Tibial nerve (tissue), 4 donors: ENCODE data around the gene OTUD7B. TPM values are rescaled to one million over a fixed set of nuclear protein-coding genes. Genes with fewer than 3 reads are reported as not detected.

ENCODE experiments used
- DNase-seq, 2 donors: peaks; one replicate each; pipeline ENCODE4 v3.0.0-alpha.2; 2019; ENCODE audit warnings: low spot score in 2 of 2
- H3K27ac ChIP-seq, 4 donors: fragments of 200-600 bp; sonication (generic) in 3 of 4; one replicate each; pipeline ENCODE4 v1.5.1; 2017 to 2019; ENCODE audit warnings: mild to moderate bottlenecking in 1 of 4
- H3K27me3 ChIP-seq, 2 donors: fragments of 200-600 bp; sonication (generic) in 1 of 2; one replicate each; pipeline versions ENCODE4 v1.5.1 to v1.6.0; 2017 to 2019
- H3K36me3 ChIP-seq, 3 donors: fragments of 200-600 bp; sonication (generic); one replicate each; pipeline ENCODE4 v1.5.1; 2018 to 2019
- H3K4me1 ChIP-seq, 4 donors: fragments of 200-600 bp; sonication (generic) in 3 of 4; one replicate each; pipeline ENCODE4 v1.5.1; 2017 to 2019
- H3K4me3 ChIP-seq, 4 donors: fragments of 200-600 bp; sonication (generic) in 3 of 4; one replicate each; pipeline ENCODE4 v1.5.1; 2017 to 2019; ENCODE audit warnings: mild to moderate bottlenecking in 1 of 4, moderate library complexity in 1 of 4
- H3K9me3 ChIP-seq, 4 donors: fragments of 200-600 bp; sonication (generic) in 3 of 4; one replicate each; pipeline ENCODE4 v1.5.1; 2017 to 2019
- CTCF ChIP-seq, 5 experiments: fragments of 200-600 bp in 3 of 5; fragments of 450-650 bp in 2 of 5; sonication (generic) in 3 of 5; IDR thresholded peaks; one replicate each; pipeline ENCODE4 v1.5.1; 2016 to 2019; ENCODE audit warnings: antibody characterized with exemption in 5 of 5, mild to moderate bottlenecking in 3 of 5, moderate library complexity in 2 of 5
- EP300 ChIP-seq, 2 donors: sonication (generic); formaldehyde crosslinking; IDR thresholded peaks; one replicate each; pipeline ENCODE4 v1.6.1; 2017; ENCODE audit warnings: antibody characterized with exemption in 2 of 2, mild to moderate bottlenecking in 1 of 2
- POLR2A ChIP-seq, 2 donors: fragments of 450-650 bp; IDR thresholded peaks; one replicate each; pipeline ENCODE4 v1.6.1; 2017; ENCODE audit warnings: antibody characterized with exemption in 2 of 2, mild to moderate bottlenecking in 2 of 2, moderate library complexity in 2 of 2
- WGBS, 2 donors: methylation state at CpG; one replicate each; pipeline ENCODE4 v1.1.5; 2018; 5-methylcytosine and 5-hydroxymethylcytosine counted together
- total RNA-seq, 4 donors: library from RNA; depleted of rRNA; stranded (reverse); fragments of >200 nt; gene quantifications; one replicate each; pipeline ENCODE4 v1.1.0, GENCODE V29; 2016

OTUD7B gene
- total RNA-seq, 4 donors from 2014 or later, result 54.3 to 84.6 (median 80.1) TPM

DNA sequence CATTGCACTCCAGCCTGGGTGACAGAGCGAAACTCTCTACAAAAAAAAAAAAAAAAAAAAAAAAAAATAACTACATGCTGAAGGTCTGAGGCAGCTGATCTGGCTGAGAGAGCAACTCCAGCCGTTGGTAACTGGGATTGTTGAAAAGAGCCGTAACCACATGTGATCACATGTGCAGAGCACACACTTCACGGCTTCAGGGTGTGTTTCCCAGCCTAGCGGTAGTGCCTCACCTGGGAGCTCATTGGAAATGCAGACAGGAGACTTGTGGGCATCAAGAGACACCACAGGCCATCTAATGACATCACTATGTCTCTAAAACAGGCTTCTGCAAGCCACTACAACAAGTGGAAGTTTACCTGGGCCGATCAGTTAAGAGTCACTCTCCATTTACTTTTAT is 11.8 kb upstream of the OTUD7B start:
- H3K4me1 ChIP-seq, result peaks cover 0 to 17% (median 0%) of the 10 kb centered on the region in 4 donors
- no peak overlapping the region for H3K27ac ChIP-seq
- H3K9me3 ChIP-seq, result no peaks in the 10 kb centered on the region
- no peak for TF ChIP-seq POLR2A (IDR thresholded peaks at IDR 0.05)
- TF ChIP-seq CTCF (IDR thresholded peaks at IDR 0.05), result no peak
- no peak for TF ChIP-seq EP300 (IDR thresholded peaks at IDR 0.05)
- WGBS, 2 donors, result 77 to 85% methylated on average over 6 of the region's 6 CpGs
- no peaks in the 10 kb centered on the region for H3K36me3 ChIP-seq
- DNase-seq, result no peak
- H3K4me3 ChIP-seq, result no peak overlapping the region
- no peaks in the 10 kb centered on the region for H3K27me3 ChIP-seq

DNA sequence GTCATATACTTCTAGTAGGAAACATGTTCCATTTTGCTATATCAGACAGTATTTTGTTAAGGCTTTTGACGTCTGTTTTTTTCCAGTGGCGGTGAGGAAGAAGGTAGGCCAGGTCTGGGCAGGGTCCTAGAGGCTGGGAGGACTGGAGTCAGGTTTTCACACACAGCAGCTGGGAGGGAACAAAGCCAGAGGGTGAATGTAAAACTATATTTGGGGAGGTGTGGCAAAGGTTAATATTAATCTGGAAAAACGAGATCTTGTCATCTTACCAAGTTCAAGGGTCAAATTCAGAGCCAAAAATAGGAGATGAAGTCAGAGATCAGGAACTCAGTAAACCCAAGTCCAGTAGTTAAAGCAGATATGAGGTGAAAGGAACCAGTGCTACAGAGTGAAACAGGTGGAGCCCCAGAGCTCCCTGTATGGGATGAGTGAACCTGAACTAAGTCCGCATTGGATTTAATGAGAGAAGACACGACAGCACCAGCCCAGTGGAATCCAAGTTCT is 10.7 kb upstream of the OTUD7B start:
- TF ChIP-seq POLR2A (IDR thresholded peaks at IDR 0.05) (no peak), EP300 (IDR thresholded peaks at IDR 0.05) (no peak), CTCF (IDR thresholded peaks at IDR 0.05) (no peak)
- DNase-seq, result peak in 1 of 2 donors; percentile 3
- H3K27ac ChIP-seq, result peak overlapping the region in 2 of 4 donors; percentile 53 to 58
- H3K4me3 ChIP-seq, result no peak overlapping the region
- no peaks in the 10 kb centered on the region for H3K9me3 ChIP-seq
- no peaks in the 10 kb centered on the region for H3K36me3 ChIP-seq
- WGBS, 2 donors, result 46 to 47% methylated on average over 5 of the region's 5 CpGs
- peaks cover 0 to 17% (median 0%) of the 10 kb centered on the region in 4 donors for H3K4me1 ChIP-seq
- no peaks in the 10 kb centered on the region for H3K27me3 ChIP-seq

DNA sequence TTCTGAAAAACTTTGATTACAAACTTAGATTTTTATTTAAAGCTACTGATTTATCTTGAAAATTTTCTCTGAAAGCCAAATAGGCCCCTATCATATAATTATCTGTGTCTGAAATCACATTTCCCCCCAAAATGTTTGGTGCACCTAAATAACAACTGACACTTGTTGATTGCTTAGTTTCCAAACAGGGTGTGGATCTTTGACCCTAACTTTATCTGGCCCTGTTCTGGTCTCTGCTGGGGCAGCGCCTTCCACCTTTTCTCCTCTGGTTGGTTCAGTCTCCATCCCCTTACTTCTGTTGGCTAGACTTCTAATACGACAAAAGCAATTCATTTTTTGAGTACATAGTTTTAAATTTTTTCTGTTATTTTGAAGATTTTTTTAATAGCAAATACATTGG is 10.2 kb upstream of the OTUD7B start:
- WGBS, 2 donors, result 73 to 78% methylated on average over 2 of the region's 2 CpGs
- TF ChIP-seq EP300 (IDR thresholded peaks at IDR 0.05) (no peak), CTCF (IDR thresholded peaks at IDR 0.05) (no peak), POLR2A (IDR thresholded peaks at IDR 0.05) (no peak)
- Histone ChIP-seq H3K27ac (peak overlapping the region in 2 of 4 donors; percentile 53 to 58), H3K36me3 (no peaks in the 10 kb centered on the region), H3K4me3 (no peak overlapping the region), H3K4me1 (peaks cover 0 to 19% (median 0%) of the 10 kb centered on the region in 4 donors), H3K9me3 (no peaks in the 10 kb centered on the region), H3K27me3 (no peaks in the 10 kb centered on the region)
- peak in 1 of 2 donors; percentile 2 for DNase-seq

DNA sequence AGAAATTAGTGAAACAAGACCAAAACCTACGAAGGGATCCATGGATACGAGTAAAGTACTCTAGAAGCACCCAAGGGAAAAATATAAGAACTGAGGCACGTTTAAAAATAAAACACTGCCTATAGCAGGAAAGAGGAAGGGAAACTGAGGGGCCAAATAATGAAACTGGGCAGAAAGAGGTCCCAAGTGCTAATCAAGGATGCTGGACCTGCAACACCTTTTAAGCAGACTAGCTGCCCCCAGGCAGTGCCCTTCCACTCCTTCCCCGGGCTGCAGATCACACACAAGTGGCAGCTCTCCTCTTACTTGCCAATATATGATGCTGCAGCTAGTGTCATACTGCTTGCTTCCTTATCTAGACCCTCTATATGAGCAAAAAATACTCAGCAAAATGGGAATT is 7.6 kb upstream of the OTUD7B start:
- no peak overlapping the region for H3K27ac ChIP-seq
- H3K4me3 ChIP-seq, result no peak overlapping the region
- WGBS, 2 donors, result 74 to 78% methylated on average over 4 of the region's 4 CpGs
- H3K9me3 ChIP-seq, result no peaks in the 10 kb centered on the region
- TF ChIP-seq POLR2A (IDR thresholded peaks at IDR 0.05), result no peak
- no peak for TF ChIP-seq EP300 (IDR thresholded peaks at IDR 0.05)
- TF ChIP-seq CTCF (IDR thresholded peaks at IDR 0.05), result no peak
- no peaks in the 10 kb centered on the region for H3K36me3 ChIP-seq
- no peaks in the 10 kb centered on the region for H3K27me3 ChIP-seq
- H3K4me1 ChIP-seq, result peaks cover 0 to 24% (median 2%) of the 10 kb centered on the region in 4 donors
- peak in 1 of 2 donors; percentile 2 for DNase-seq

- no peak overlapping the region for H3K27ac ChIP-seq
- DNase-seq, result no peak
- no peaks in the 10 kb centered on the region for H3K27me3 ChIP-seq
- H3K9me3 ChIP-seq, result no peaks in the 10 kb centered on the region
- H3K4me1 ChIP-seq, result peaks cover 0 to 31% (median 4%) of the 10 kb centered on the region in 4 donors
- TF ChIP-seq POLR2A (IDR thresholded peaks at IDR 0.05), result no peak
- TF ChIP-seq CTCF (IDR thresholded peaks at IDR 0.05), result no peak
- no peak for TF ChIP-seq EP300 (IDR thresholded peaks at IDR 0.05)
- H3K36me3 ChIP-seq, result no peaks in the 10 kb centered on the region
- no peak overlapping the region for H3K4me3 ChIP-seq
These were observed 6.8 kb upstream of the OTUD7B start for GRCh38 chr1:150017206-150017750.
